Calu3 (cell line): Measurements from ENCODE around the gene SGPL1. TPM values are rescaled to one million over a fixed set of nuclear protein-coding genes. Genes with fewer than 3 reads are reported as not detected.

ENCODE experiments used
- BruUV-seq: library from RNA; stranded (reverse); fragments of 400-500 nt; replicated peaks from 2 replicates; lab custom pipeline; 2021; lab: Mats Ljungman, UMichigan
- CTCF ChIA-PET: fragments of 300-600 bp; sonication (Branson Sonifier 250); formaldehyde crosslinking; loops from one replicate; lab custom pipeline; 2022; ENCODE audit warnings: antibody characterized with exemption; lab: Charles Lee
- DNase-seq: peaks from one replicate; pipeline ENCODE4 v3.0.0; 2022
- H3K27ac Mint-ChIP-seq: one replicate; pipeline ENCODE4 v1.8.0; 2022; ENCODE audit warnings: mixed read lengths; ENCODE audit not compliant: unreplicated experiment
- H3K27me3 Mint-ChIP-seq: one replicate; pipeline ENCODE4 v1.8.0; 2022; ENCODE audit warnings: mixed read lengths; ENCODE audit not compliant: unreplicated experiment
- H3K36me3 Mint-ChIP-seq: one replicate; pipeline ENCODE4 v1.8.0; 2022; ENCODE audit warnings: mild to moderate bottlenecking, moderate library complexity, mixed read lengths; ENCODE audit not compliant: insufficient read depth, unreplicated experiment
- H3K4me1 Mint-ChIP-seq: one replicate; pipeline ENCODE4 v1.8.0; 2022; ENCODE audit warnings: mild to moderate bottlenecking, low read depth, mixed read lengths; ENCODE audit not compliant: unreplicated experiment
- H3K4me3 Mint-ChIP-seq: one replicate; pipeline ENCODE4 v1.8.0; 2022; ENCODE audit warnings: mild to moderate bottlenecking, low read depth, moderate library complexity, mixed read lengths; ENCODE audit not compliant: unreplicated experiment
- H3K9me3 Mint-ChIP-seq: one replicate; pipeline ENCODE4 v1.8.0; 2022; ENCODE audit warnings: low read depth, mixed read lengths; ENCODE audit not compliant: unreplicated experiment
- CTCF ChIP-seq: fragments of 200-600 bp; IDR thresholded peaks from one replicate; pipeline ENCODE4 v1.8.0; 2022; ENCODE audit warnings: antibody characterized with exemption; ENCODE audit not compliant: unreplicated experiment
- intact Hi-C: fragments of 100-400 bp; cut with micrococcal nuclease; formaldehyde crosslinking; loops from one replicate; pipeline ENCODE4 v1.10.0; 2022; ENCODE audit not compliant: unreplicated experiment
- total RNA-seq: library from RNA; stranded (reverse); gene quantifications from 2 replicates; pipeline ENCODE4 v1.2.3, GENCODE V29; 2022

SGPL1 gene
- total RNA-seq, 1 experiment from 2014 or later: 84.6 TPM

GRCh38 chr10:70782746-70783680, 32.7 kb upstream of the SGPL1 start:
- intact Hi-C loops: no loop called here

GRCh38 chr10:70784016-70784415, 31.7 kb upstream of the SGPL1 start:
- Mint-ChIP-seq H3K27me3 (peaks cover 83% of the 10 kb centered on the region), H3K9me3 (peaks cover 4% of the 10 kb centered on the region)

More at GRCh38 chr10:70782746-70783680, 32.7 kb upstream of the SGPL1 start:
- H3K27me3 Mint-ChIP-seq: peaks cover 83% of the 10 kb centered on the region
- CTCF ChIA-PET: no interaction called here
- DNase-seq: no peak
- no peak overlapping the region for H3K4me3 Mint-ChIP-seq
- no peaks in the 10 kb centered on the region for H3K36me3 Mint-ChIP-seq
- H3K4me1 Mint-ChIP-seq: no peaks in the 10 kb centered on the region
- no peak for TF ChIP-seq CTCF
- no peak overlapping the region for H3K27ac Mint-ChIP-seq
- H3K9me3 Mint-ChIP-seq: no peaks in the 10 kb centered on the region
- no TSS peak for BruUV-seq

GRCh38 chr10:70784471-70784870, 31.3 kb upstream of the SGPL1 start:
- Mint-ChIP-seq H3K27me3 (peaks cover 83% of the 10 kb centered on the region), H3K4me1 (no peaks in the 10 kb centered on the region), H3K4me3 (no peak overlapping the region), H3K9me3 (peaks cover 4% of the 10 kb centered on the region), H3K36me3 (no peaks in the 10 kb centered on the region), H3K27ac (no peak overlapping the region)
- DNase-seq: no peak
- intact Hi-C loops: no loop called here
- no peak for TF ChIP-seq CTCF
- no TSS peak for BruUV-seq
- CTCF ChIA-PET: no interaction called here

More at GRCh38 chr10:70784016-70784415, 31.7 kb upstream of the SGPL1 start:
- H3K27ac Mint-ChIP-seq: no peak overlapping the region
- no peaks in the 10 kb centered on the region for H3K36me3 Mint-ChIP-seq
- CTCF ChIA-PET: no interaction called here
- DNase-seq: no peak
- H3K4me1 Mint-ChIP-seq: no peaks in the 10 kb centered on the region
- no TSS peak for BruUV-seq
- H3K4me3 Mint-ChIP-seq: no peak overlapping the region
- intact Hi-C loops: no loop called here
- no peak for TF ChIP-seq CTCF

GRCh38 chr10:70785190-70785589, 30.6 kb upstream of the SGPL1 start, which contains the start of gene TBATA:
Gene TBATA (minus strand): TSS chr10:70785377. CDS start chr10:70783379, 1,998 bp downstream.
- H3K4me1 Mint-ChIP-seq: no peaks in the 10 kb centered on the region
- intact Hi-C loops: no loop called here
- CTCF ChIA-PET: no interaction called here

More at GRCh38 chr10:70785190-70785589, 30.6 kb upstream of the SGPL1 start, which contains the start of gene TBATA:
- no peak within 1 kb of the TSS for H3K4me3 Mint-ChIP-seq
- no TSS peak for BruUV-seq
- TF ChIP-seq CTCF: no peak
- peaks cover 83% of the 10 kb centered on the region for H3K27me3 Mint-ChIP-seq
- DNase-seq: no peak
- no peaks in the 10 kb centered on the region for H3K36me3 Mint-ChIP-seq
- peaks cover 4% of the 10 kb centered on the region for H3K9me3 Mint-ChIP-seq
- H3K27ac Mint-ChIP-seq: no peak within 1 kb of the TSS
